Measurements from ENCODE around the gene CFAP20DC. TPM values are rescaled to one million over a fixed set of nuclear protein-coding genes. Genes with fewer than 3 reads are reported as not detected.

The CFAP20DC gene
- total RNA-seq, 1 experiment from 2014 or later, result 1.1 TPM

DNA sequence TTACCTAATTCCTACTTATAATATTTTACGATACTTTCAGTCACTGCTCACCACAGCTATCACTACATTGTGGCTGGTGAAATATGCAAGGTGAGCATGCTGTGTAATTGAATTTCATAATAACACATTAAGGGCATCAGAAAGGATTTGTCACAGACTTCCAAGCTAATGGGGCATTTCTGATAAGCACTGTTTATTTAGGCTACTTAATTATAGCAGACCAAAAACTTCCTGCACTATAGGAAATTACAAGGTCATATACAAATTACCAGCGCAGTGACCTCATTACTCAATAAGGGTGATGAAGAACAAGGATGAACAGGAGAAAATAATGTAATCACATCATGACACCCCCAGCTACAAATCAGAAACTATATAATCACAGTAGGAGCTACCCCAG, 294.7 kb downstream of the CFAP20DC start:
- no peak for DNase-seq (ENCODE audit: unreplicated experiment)
- ChIA-PET CTCF (interaction anchor here (0.7 to 1.5 kb wide), 2 partner anchors 115 to 170 kb away, joined by 3 read pairs; no protein-coding TSS in a partner anchor), POLR2A (interaction anchor here (0.6 kb wide), 1 partner anchor 568 kb away, joined by 3 read pairs; no protein-coding TSS in a partner anchor)
- Mint-ChIP-seq H3K36me3 (ENCODE audit: insufficient read depth, unreplicated experiment) (no peaks in the 10 kb centered on the region), H3K4me3 (ENCODE audit: unreplicated experiment) (no peak overlapping the region), H3K27me3 (ENCODE audit: insufficient read depth, unreplicated experiment) (peaks cover 16% of the 10 kb centered on the region), H3K9me3 (ENCODE audit: unreplicated experiment) (no peaks in the 10 kb centered on the region), H3K4me1 (ENCODE audit: insufficient read depth, unreplicated experiment) (no peaks in the 10 kb centered on the region), H3K27ac (ENCODE audit: low read depth, unreplicated experiment) (no peak overlapping the region)
- intact Hi-C loops (cut with micrococcal nuclease), result no loop called here
- TF ChIP-seq, protein P1, sequence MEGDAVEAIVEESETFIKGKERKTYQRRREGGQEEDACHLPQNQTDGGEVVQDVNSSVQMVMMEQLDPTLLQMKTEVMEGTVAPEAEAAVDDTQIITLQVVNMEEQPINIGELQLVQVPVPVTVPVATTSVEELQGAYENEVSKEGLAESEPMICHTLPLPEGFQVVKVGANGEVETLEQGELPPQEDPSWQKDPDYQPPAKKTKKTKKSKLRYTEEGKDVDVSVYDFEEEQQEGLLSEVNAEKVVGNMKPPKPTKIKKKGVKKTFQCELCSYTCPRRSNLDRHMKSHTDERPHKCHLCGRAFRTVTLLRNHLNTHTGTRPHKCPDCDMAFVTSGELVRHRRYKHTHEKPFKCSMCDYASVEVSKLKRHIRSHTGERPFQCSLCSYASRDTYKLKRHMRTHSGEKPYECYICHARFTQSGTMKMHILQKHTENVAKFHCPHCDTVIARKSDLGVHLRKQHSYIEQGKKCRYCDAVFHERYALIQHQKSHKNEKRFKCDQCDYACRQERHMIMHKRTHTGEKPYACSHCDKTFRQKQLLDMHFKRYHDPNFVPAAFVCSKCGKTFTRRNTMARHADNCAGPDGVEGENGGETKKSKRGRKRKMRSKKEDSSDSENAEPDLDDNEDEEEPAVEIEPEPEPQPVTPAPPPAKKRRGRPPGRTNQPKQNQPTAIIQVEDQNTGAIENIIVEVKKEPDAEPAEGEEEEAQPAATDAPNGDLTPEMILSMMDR (IDR thresholded peaks at IDR 0.05; ENCODE audit: unreplicated experiment), result no peak
- no TSS peak for BruUV-seq (replicated peaks)

DNA sequence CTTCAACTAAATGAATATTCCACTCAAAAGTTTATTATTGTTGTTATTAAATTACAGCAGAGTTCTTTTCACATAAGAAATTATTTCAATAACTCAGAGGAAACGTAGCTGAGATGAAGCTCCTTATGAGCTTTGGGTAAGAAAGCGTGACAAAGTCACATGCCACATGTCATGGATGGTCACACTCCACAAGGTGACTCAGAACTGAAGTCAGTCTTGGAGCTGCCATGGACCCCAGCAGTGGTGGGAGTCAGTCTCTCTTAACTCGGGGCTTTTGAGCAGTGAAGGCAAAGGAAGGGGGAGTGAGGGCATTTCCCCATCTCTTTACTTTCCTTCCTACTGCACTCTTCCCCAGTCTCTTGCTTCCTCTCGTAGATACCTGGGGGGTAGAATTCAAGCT, 295.8 kb downstream of the CFAP20DC start:
- intact Hi-C loops (cut with micrococcal nuclease), result no loop called here
- ChIA-PET POLR2A (no interaction called here), CTCF (interaction anchor here (1.5 kb wide), 1 partner anchor 114 kb away, joined by 3 read pairs; no protein-coding TSS in a partner anchor)
- no peak for DNase-seq (ENCODE audit: unreplicated experiment)
- TF ChIP-seq, protein P1 (IDR thresholded peaks at IDR 0.05; ENCODE audit: unreplicated experiment), result no peak
- H3K27ac Mint-ChIP-seq (ENCODE audit: low read depth, unreplicated experiment), result no peak overlapping the region
- no peaks in the 10 kb centered on the region for H3K4me1 Mint-ChIP-seq (ENCODE audit: insufficient read depth, unreplicated experiment)
- no peaks in the 10 kb centered on the region for H3K9me3 Mint-ChIP-seq (ENCODE audit: unreplicated experiment)
- no TSS peak for BruUV-seq (replicated peaks)
- H3K36me3 Mint-ChIP-seq (ENCODE audit: insufficient read depth, unreplicated experiment), result no peaks in the 10 kb centered on the region
- H3K4me3 Mint-ChIP-seq (ENCODE audit: unreplicated experiment), result no peak overlapping the region
- peaks cover 16% of the 10 kb centered on the region for H3K27me3 Mint-ChIP-seq (ENCODE audit: insufficient read depth, unreplicated experiment)

DNA sequence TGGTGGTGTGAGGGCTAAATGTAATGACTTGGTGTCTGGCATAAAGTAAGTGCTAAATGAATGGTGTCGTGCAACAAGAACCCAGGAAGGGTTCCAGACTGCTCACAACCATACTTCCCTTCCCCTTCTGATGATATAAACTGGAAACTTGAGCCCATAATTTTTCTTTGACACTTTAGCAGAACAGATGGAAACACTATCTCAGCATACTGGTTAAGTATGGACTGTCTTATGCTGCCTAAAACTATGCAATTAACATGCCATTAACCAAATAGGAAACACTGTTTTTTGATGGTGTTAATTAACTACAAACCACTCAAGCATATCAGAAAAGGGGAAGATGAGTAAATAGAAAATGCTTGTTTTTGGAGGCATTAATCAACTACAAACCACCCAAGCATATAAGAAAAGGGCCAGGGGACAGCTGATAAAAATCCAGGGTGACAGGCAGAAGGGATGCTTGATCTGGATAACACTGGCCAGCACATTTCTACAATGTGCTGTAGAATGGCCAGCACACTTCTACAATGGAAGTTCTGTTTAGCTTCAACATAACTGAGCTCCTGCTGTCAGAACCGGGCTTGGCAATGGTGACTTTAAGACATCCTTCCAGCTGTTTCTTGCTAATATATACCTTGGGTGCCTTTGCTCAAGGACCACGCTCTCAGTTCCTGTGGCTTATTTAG, 297.8 kb downstream of the CFAP20DC start:
- no peaks in the 10 kb centered on the region for H3K9me3 Mint-ChIP-seq (ENCODE audit: unreplicated experiment)
- BruUV-seq (replicated peaks), result no TSS peak
- DNase-seq (ENCODE audit: unreplicated experiment), result no peak
- no peaks in the 10 kb centered on the region for H3K4me1 Mint-ChIP-seq (ENCODE audit: insufficient read depth, unreplicated experiment)
- H3K27me3 Mint-ChIP-seq (ENCODE audit: insufficient read depth, unreplicated experiment), result peaks cover 11% of the 10 kb centered on the region
- ChIA-PET POLR2A (no interaction called here), CTCF (no interaction called here)
- H3K36me3 Mint-ChIP-seq (ENCODE audit: insufficient read depth, unreplicated experiment), result no peaks in the 10 kb centered on the region
- H3K4me3 Mint-ChIP-seq (ENCODE audit: unreplicated experiment), result no peak overlapping the region
- H3K27ac Mint-ChIP-seq (ENCODE audit: low read depth, unreplicated experiment), result no peak overlapping the region
- TF ChIP-seq, protein P1 (IDR thresholded peaks at IDR 0.05; ENCODE audit: unreplicated experiment), result no peak
- intact Hi-C loops (cut with micrococcal nuclease), result no loop called here

DNA sequence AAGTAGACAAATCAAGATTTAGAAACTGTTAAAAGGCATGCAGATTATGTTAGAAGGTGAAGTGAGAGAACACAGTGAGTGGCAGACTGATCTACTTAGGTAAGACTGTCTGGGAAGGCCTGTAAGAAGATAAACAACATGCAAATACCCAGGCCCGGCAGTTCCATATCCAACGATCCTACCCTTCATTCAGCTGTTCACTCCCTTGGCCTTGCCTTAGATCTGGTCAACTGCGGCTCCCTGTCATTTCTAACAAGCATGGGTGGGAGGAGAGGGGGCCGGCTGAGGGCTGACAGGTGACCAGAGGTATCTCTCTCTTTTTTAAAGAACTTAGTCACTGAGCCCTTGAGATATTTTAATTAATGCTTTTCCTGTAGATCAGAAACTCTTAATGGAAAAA, 298.6 kb downstream of the CFAP20DC start:
- Mint-ChIP-seq H3K4me3 (ENCODE audit: unreplicated experiment) (no peak overlapping the region), H3K27me3 (ENCODE audit: insufficient read depth, unreplicated experiment) (peaks cover 3% of the 10 kb centered on the region), H3K36me3 (ENCODE audit: insufficient read depth, unreplicated experiment) (no peaks in the 10 kb centered on the region), H3K4me1 (ENCODE audit: insufficient read depth, unreplicated experiment) (no peaks in the 10 kb centered on the region), H3K9me3 (ENCODE audit: unreplicated experiment) (no peaks in the 10 kb centered on the region), H3K27ac (ENCODE audit: low read depth, unreplicated experiment) (no peak overlapping the region)
- intact Hi-C loops (cut with micrococcal nuclease), result no loop called here
- BruUV-seq (replicated peaks), result no TSS peak
- DNase-seq (ENCODE audit: unreplicated experiment), result no peak
- ChIA-PET POLR2A (no interaction called here), CTCF (no interaction called here)
- TF ChIP-seq, protein P1 (IDR thresholded peaks at IDR 0.05; ENCODE audit: unreplicated experiment), result no peak

Measured in MCF 10A (cell line).